HepG2 (cell line): ENCODE results near the gene MFAP3L. TPM values are rescaled to one million over a fixed set of nuclear protein-coding genes. Genes with fewer than 3 reads are reported as not detected.

Experiments used
- ATAC-seq: fragments of 200-7000 bp; cut with Tn5 transposase; 3 replicates; pipeline ENCODE4 v1.9.1; 2020; ENCODE audit warnings: mild to moderate bottlenecking, moderate library complexity
- BruUV-seq: library from RNA; stranded (reverse); fragments of 400-500 nt; replicated peaks from 2 replicates; lab custom pipeline; 2021; lab: Mats Ljungman, UMichigan
- CTCF ChIA-PET: fragments of 300-600 bp; formaldehyde crosslinking; extraction: SDS; loops from one replicate; lab custom pipeline; 2021; ENCODE audit warnings: low total read pairs, inconsistent platforms, low intra/inter-chr PET ratio; lab: Yijun Ruan, JAX
- POLR2A ChIA-PET: fragments of 350-600 bp; sonication (Branson Sonifier 250); formaldehyde crosslinking; loops from one replicate; lab custom pipeline; 2020; ENCODE audit warnings: antibody characterized with exemption, inconsistent platforms; lab: Yijun Ruan, JAX
- DNase-seq: peaks from one replicate; pipeline ENCODE4 v3.0.0-alpha.2; 2015; ENCODE audit warnings: low spot score
- FAIRE-seq: peaks from 3 replicates; lab custom pipeline; 2011; peaks lifted over from hg19 to GRCh38; lab: Jason Lieb, UNC
- H2AFZ ChIP-seq: one replicate; pipeline ENCODE4 v1.6.1; 2011; ENCODE audit warnings: low read length, inconsistent platforms
- H3K27ac ChIP-seq: fragments of 300-600 bp; 3 replicates; pipeline ENCODE4 v1.8.0; 2011; ENCODE audit warnings: mixed run types, mild to moderate bottlenecking, mixed read lengths, low read length, inconsistent platforms; ENCODE audit not compliant: insufficient read depth; ENCODE audit errors: extremely low read length
- H3K27me3 ChIP-seq, 2 experiments: fragments of 200-600 bp in 1 of 2; 2 replicates in 1 of 2; 3 replicates in 1 of 2; pipeline versions ENCODE4 v1.6.0 to v1.8.0; 2011; ENCODE audit warnings: low read length in 2 of 2, mild to moderate bottlenecking in 2 of 2, moderate library complexity in 2 of 2, inconsistent platforms in 1 of 2; ENCODE audit not compliant: insufficient read depth in 2 of 2, control insufficient read depth in 1 of 2
- H3K36me3 ChIP-seq, 2 experiments: fragments of 200-600 bp in 1 of 2; replicated peaks in 1 of 2; 2 replicates in 1 of 2; 3 replicates in 1 of 2; pipeline versions ENCODE4 v1.5.1 to v1.8.0; 2011; ENCODE audit warnings: low read length in 2 of 2, inconsistent platforms in 1 of 2; ENCODE audit not compliant: insufficient read depth in 2 of 2, control insufficient read depth in 1 of 2
- H3K4me1 ChIP-seq: 2 replicates; pipeline ENCODE4 v1.5.1; 2012; ENCODE audit warnings: low read length, inconsistent platforms; ENCODE audit not compliant: insufficient read depth
- H3K4me2 ChIP-seq: 2 replicates; pipeline ENCODE4 v1.6.0; 2011; ENCODE audit warnings: low read depth, low read length, inconsistent platforms
- H3K4me3 ChIP-seq, 3 experiments: fragments of 200-600 bp in 1 of 3; sonication (generic), shearing (Covaris generic) in 1 of 3; replicated peaks in 1 of 3; 2 replicates each; pipeline ENCODE4 v1.5.1; 2011 to 2016; ENCODE audit warnings: low read length in 3 of 3, inconsistent platforms in 2 of 3, low read depth in 2 of 3, mild to moderate bottlenecking in 2 of 3, control low read depth in 1 of 3, mixed read lengths in 1 of 3; ENCODE audit not compliant: insufficient read depth in 1 of 3
- H3K79me2 ChIP-seq: one replicate; pipeline ENCODE4 v1.6.1; 2011; ENCODE audit warnings: low read length, inconsistent platforms; ENCODE audit not compliant: insufficient read depth
- H3K9ac ChIP-seq: 2 replicates; pipeline ENCODE4 v1.6.0; 2011; ENCODE audit warnings: mild to moderate bottlenecking, low read depth, low read length, inconsistent platforms; ENCODE audit not compliant: insufficient read depth
- H3K9me3 ChIP-seq: 2 replicates; pipeline ENCODE4 v1.5.1; 2012; ENCODE audit warnings: mild to moderate bottlenecking, low read length
- H4K20me1 ChIP-seq: 2 replicates; pipeline ENCODE4 v1.6.0; 2011; ENCODE audit warnings: inconsistent platforms, mild to moderate bottlenecking, low read length, moderate library complexity; ENCODE audit not compliant: insufficient read depth
- RAD21 ChIP-seq: fragments of 450-650 bp; formaldehyde crosslinking; IDR thresholded peaks from 2 replicates; pipeline ENCODE4 v1.5.0; 2020; ENCODE audit warnings: mild to moderate bottlenecking
- ZNF354B ChIP-seq: sonication (generic); formaldehyde crosslinking; IDR thresholded peaks from 2 replicates; pipeline ENCODE4 v1.8.0; 2022; ENCODE audit warnings: mild to moderate bottlenecking, missing genetic modification reagents
- ZNF563 ChIP-seq: sonication (generic); formaldehyde crosslinking; IDR thresholded peaks from 2 replicates; pipeline ENCODE4 v1.8.0; 2022; ENCODE audit warnings: mild to moderate bottlenecking, moderate library complexity, missing genetic modification reagents
- ZNF761 ChIP-seq: sonication (generic); formaldehyde crosslinking; conservative IDR thresholded peaks from 2 replicates; pipeline ENCODE4 v1.4.0; 2020; ENCODE audit warnings: mild to moderate bottlenecking, missing genetic modification reagents
- ZSCAN21 ChIP-seq: sonication (generic); formaldehyde crosslinking; IDR thresholded peaks from 2 replicates; pipeline ENCODE4 v1.8.0; 2022; ENCODE audit warnings: mild to moderate bottlenecking, missing genetic modification reagents, moderate library complexity, borderline replicate concordance
- WGBS: methylation state at CpG from one replicate; pipeline ENCODE4 v1.1.6; 2017; ENCODE audit warnings: low lambda C conversion rate; 5-methylcytosine and 5-hydroxymethylcytosine counted together
- in situ Hi-C: cut with HindIII; loops from 2 replicates; pipeline ENCODE4 v1.10.0; 2017; ENCODE audit warnings: low pct_unique_long_range_greater_than_20kb; ENCODE audit not compliant: extremely low pct_ligation_motif_present
- intact Hi-C: fragments of 100-400 bp; cut with micrococcal nuclease; formaldehyde crosslinking; loops from one replicate; pipeline ENCODE4 v1.10.0; 2022; ENCODE audit not compliant: unreplicated experiment
- polyA plus RNA-seq, 8 experiments: library from polyadenylated mRNA; depleted of rRNA in 3 of 8; stranded (reverse) in 7 of 8; unstranded in 1 of 8; fragments of >200 nt; fragmentation: Illumina TruSeq in 4 of 8; extraction: Trizol in 4 of 8; gene quantifications; 2 replicates each; pipeline versions ENCODE4 v1.2.1 to v1.2.3, GENCODE V29; 2011 to 2016; ENCODE audit warnings: low read depth in 4 of 8, missing spikeins in 1 of 8, mixed read lengths in 1 of 8; ENCODE audit not compliant: insufficient read depth in 1 of 8
- total RNA-seq, 5 experiments: library from RNA; depleted of rRNA; stranded (reverse); fragments of >200 nt; fragmentation: Illumina TruSeq; extraction: Trizol; gene quantifications; 2 replicates each; pipeline ENCODE4 v1.2.3, GENCODE V29; 2016; ENCODE audit warnings: low read depth in 1 of 5
- TF ChIP-seq, protein P1 (sequence below): sonication (generic); formaldehyde crosslinking; IDR thresholded peaks from 2 replicates; pipeline ENCODE4 v1.4.0; 2020; ENCODE audit warnings: mild to moderate bottlenecking, missing genetic modification reagents, borderline replicate concordance
- TF ChIP-seq, protein P2 (sequence below): sonication (generic); formaldehyde crosslinking; IDR thresholded peaks from 2 replicates; pipeline ENCODE4 v1.4.0; 2020; ENCODE audit warnings: mild to moderate bottlenecking, low read depth, missing genetic modification reagents
- TF ChIP-seq, protein P3 (sequence below): sonication (generic); formaldehyde crosslinking; IDR thresholded peaks from 2 replicates; pipeline ENCODE4 v1.4.0; 2020; ENCODE audit warnings: missing genetic modification reagents, low read depth, mild to moderate bottlenecking, borderline replicate concordance

MFAP3L gene
- total and polyA plus RNA-seq, 2 of the 13 experiments (the other 11 are each of a cell fraction or from before 2014, with no cell fraction given) = 1.5 to 3.6 TPM

DNA sequence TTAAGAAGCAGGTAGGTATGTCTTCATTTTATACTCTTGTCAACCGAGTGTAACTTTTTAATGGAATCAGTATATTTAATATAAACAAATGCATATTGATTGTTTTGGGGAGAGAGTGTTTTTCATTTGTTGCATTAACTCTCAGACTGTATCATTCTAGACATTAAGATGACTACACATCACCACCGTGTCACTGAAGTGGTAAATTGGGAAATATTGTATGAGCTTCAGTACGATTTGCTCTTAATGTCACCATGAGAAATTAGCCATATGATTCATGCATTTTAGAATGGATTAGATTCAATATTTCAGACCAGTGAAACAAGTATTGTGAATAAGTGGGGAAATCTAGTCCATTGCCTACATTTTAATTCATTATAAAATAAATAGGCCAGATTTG is 9.7 kb upstream of the MFAP3L start (continued):
- TF ChIP-seq, protein P1, sequence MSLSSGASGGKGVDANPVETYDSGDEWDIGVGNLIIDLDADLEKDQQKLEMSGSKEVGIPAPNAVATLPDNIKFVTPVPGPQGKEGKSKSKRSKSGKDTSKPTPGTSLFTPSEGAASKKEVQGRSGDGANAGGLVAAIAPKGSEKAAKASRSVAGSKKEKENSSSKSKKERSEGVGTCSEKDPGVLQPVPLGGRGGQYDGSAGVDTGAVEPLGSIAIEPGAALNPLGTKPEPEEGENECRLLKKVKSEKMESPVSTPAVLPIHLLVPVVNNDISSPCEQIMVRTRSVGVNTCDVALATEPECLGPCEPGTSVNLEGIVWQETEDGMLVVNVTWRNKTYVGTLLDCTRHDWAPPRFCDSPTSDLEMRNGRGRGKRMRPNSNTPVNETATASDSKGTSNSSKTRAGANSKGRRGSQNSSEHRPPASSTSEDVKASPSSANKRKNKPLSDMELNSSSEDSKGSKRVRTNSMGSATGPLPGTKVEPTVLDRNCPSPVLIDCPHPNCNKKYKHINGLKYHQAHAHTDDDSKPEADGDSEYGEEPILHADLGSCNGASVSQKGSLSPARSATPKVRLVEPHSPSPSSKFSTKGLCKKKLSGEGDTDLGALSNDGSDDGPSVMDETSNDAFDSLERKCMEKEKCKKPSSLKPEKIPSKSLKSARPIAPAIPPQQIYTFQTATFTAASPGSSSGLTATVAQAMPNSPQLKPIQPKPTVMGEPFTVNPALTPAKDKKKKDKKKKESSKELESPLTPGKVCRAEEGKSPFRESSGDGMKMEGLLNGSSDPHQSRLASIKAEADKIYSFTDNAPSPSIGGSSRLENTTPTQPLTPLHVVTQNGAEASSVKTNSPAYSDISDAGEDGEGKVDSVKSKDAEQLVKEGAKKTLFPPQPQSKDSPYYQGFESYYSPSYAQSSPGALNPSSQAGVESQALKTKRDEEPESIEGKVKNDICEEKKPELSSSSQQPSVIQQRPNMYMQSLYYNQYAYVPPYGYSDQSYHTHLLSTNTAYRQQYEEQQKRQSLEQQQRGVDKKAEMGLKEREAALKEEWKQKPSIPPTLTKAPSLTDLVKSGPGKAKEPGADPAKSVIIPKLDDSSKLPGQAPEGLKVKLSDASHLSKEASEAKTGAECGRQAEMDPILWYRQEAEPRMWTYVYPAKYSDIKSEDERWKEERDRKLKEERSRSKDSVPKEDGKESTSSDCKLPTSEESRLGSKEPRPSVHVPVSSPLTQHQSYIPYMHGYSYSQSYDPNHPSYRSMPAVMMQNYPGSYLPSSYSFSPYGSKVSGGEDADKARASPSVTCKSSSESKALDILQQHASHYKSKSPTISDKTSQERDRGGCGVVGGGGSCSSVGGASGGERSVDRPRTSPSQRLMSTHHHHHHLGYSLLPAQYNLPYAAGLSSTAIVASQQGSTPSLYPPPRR (CRISPR knock-in tag) = no peak
- TF ChIP-seq, protein P2, sequence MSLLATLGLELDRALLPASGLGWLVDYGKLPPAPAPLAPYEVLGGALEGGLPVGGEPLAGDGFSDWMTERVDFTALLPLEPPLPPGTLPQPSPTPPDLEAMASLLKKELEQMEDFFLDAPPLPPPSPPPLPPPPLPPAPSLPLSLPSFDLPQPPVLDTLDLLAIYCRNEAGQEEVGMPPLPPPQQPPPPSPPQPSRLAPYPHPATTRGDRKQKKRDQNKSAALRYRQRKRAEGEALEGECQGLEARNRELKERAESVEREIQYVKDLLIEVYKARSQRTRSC = no peak

DNA sequence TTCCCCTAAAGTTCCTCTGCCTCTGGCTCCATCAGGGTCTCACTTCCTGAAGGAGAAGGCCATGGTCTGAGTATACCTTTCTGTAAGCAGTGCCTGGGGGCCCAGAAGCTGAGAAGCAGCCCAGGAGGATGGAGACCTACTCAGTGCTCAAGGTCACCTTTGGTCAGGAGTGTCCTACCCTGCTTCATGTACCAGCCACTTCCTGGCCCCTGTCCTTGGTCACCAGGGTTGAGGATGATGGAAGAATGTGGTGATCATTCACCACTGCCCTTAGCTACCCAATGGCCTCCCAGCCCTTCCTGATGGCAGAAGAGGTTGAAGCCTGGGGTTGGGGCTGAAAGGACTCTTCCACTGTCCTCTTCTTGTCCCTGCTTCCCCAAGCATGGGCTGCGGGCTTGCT is 9.0 kb upstream of the MFAP3L start:
- H3K4me3 ChIP-seq = no peak overlapping the region
- H3K79me2 ChIP-seq = no peaks in the 10 kb centered on the region
- ATAC-seq = no peak
- ChIA-PET POLR2A (no interaction called here), CTCF (no interaction called here)
- intact Hi-C loops (no loop called here), in situ Hi-C loops (no loop called here)
- no peak for DNase-seq
- no peaks in the 10 kb centered on the region for H3K36me3 ChIP-seq
- H3K27ac ChIP-seq = no peak overlapping the region
- H3K27me3 ChIP-seq = no peaks in the 10 kb centered on the region; a peak in 1 of 5 replicates
- no peak for FAIRE-seq
- TF ChIP-seq RAD21 (CRISPR knock-in tag) (no peak), ZNF761 (no peak), ZNF563 (no peak), ZSCAN21 (CRISPR knock-in tag) (no peak), ZNF354B (CRISPR knock-in tag) (no peak)
- TF ChIP-seq, protein P3, sequence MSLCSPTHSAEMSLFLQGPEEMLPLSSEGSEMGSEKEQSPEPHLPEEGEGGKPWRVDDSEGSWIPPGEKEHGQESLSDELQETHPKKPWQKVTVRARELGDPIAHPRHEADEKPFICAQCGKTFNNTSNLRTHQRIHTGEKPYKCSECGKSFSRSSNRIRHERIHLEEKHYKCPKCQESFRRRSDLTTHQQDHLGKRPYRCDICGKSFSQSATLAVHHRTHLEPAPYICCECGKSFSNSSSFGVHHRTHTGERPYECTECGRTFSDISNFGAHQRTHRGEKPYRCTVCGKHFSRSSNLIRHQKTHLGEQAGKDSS (CRISPR knock-in tag) = no peak
- no TSS peak for BruUV-seq
- H3K4me1 ChIP-seq = no peaks in the 10 kb centered on the region
- H3K9me3 ChIP-seq = no peaks in the 10 kb centered on the region
- H2AFZ ChIP-seq = no peak overlapping the region
- H3K9ac ChIP-seq = no peak overlapping the region
- 55% methylated on average over 1 of the region's 1 CpG for WGBS
- H4K20me1 ChIP-seq = no peaks in the 10 kb centered on the region
- H3K4me2 ChIP-seq = no peak overlapping the region
